H1 (cell line): ENCODE data around the gene CCDC116. TPM values are rescaled to one million over a fixed set of nuclear protein-coding genes. Genes with fewer than 3 reads are reported as not detected.

Experiments
- CTCF ChIA-PET: fragments of 300-600 bp; sonication (Branson Sonifier 250); formaldehyde crosslinking; loops from one replicate; lab custom pipeline; 2021; ENCODE audit not compliant: partially characterized antibody; lab: Charles Lee
- POLR2A ChIA-PET: fragments of 300-600 bp; sonication (Branson Sonifier 250); formaldehyde crosslinking; loops from one replicate; lab custom pipeline; 2021; ENCODE audit warnings: inconsistent platforms; ENCODE audit not compliant: partially characterized antibody; lab: Charles Lee
- DNase-seq, 2 experiments: peaks; one replicate each; pipeline versions ENCODE4 v3.0.0 to v3.0.0-alpha.2; 2010 to 2022; ENCODE audit warnings: low spot score in 2 of 2, low read depth in 1 of 2, mixed read lengths in 1 of 2
- FAIRE-seq: peaks from 2 replicates; lab custom pipeline; 2011; peaks lifted over from hg19 to GRCh38; lab: Jason Lieb, UNC
- H2AFZ ChIP-seq: 2 replicates; pipeline ENCODE4 v1.8.1; 2012; ENCODE audit warnings: low read length, inconsistent platforms
- H2AK5ac ChIP-seq: 2 replicates; pipeline ENCODE4 v1.6.1; 2013; ENCODE audit warnings: low read depth, low read length
- H2BK120ac ChIP-seq: replicated peaks from 2 replicates; pipeline ENCODE3; 2013; ENCODE audit warnings: low read depth, low read length, inconsistent platforms
- H2BK12ac ChIP-seq: 2 replicates; pipeline ENCODE4 v1.6.1; 2013; ENCODE audit warnings: low read depth, low read length
- H2BK15ac ChIP-seq: 2 replicates; pipeline ENCODE4 v1.6.1; 2013; ENCODE audit warnings: low read length
- H2BK20ac ChIP-seq: 2 replicates; pipeline ENCODE4 v1.6.1; 2013; ENCODE audit warnings: low read length
- H2BK5ac ChIP-seq: 2 replicates; pipeline ENCODE4 v1.6.1; 2013; ENCODE audit warnings: low read depth, low read length
- H3K14ac ChIP-seq: 2 replicates; pipeline ENCODE4 v1.6.1; 2013; ENCODE audit warnings: inconsistent platforms; ENCODE audit not compliant: insufficient read length
- H3K18ac ChIP-seq: 2 replicates; pipeline ENCODE4 v1.6.1; 2013; ENCODE audit warnings: low read length; ENCODE audit errors: extremely low read depth
- H3K23ac ChIP-seq: 2 replicates; pipeline ENCODE4 v1.6.1; 2013; ENCODE audit warnings: inconsistent platforms; ENCODE audit not compliant: insufficient read length
- H3K23me2 ChIP-seq: 2 replicates; pipeline ENCODE4 v1.6.1; 2013; ENCODE audit warnings: low read depth, low read length
- H3K27ac ChIP-seq: 2 replicates; pipeline ENCODE4 v1.6.1; 2011; ENCODE audit warnings: low read depth, low read length, inconsistent platforms
- H3K27me3 ChIP-seq, 4 experiments: replicated peaks in 1 of 4; 1 replicate in 1 of 4; 2 replicates in 3 of 4; pipeline versions ENCODE4 v1.6.1 to v1.8.1; 2011 to 2013; ENCODE audit warnings: low read length in 3 of 4, mild to moderate bottlenecking in 3 of 4, inconsistent platforms in 2 of 4, mixed read lengths in 2 of 4, moderate library complexity in 1 of 4; ENCODE audit not compliant: control insufficient read depth in 3 of 4, insufficient read depth in 3 of 4; ENCODE audit errors: extremely low read depth in 1 of 4
- H3K36me3 ChIP-seq, 4 experiments: 2 replicates each; pipeline versions ENCODE4 v1.6.1 to v1.8.1; 2011 to 2013; ENCODE audit warnings: mild to moderate bottlenecking in 4 of 4, low read length in 3 of 4, moderate library complexity in 2 of 4, control low read depth in 1 of 4, inconsistent platforms in 1 of 4; ENCODE audit not compliant: insufficient read depth in 4 of 4, control insufficient read depth in 2 of 4
- H3K4ac ChIP-seq: replicated peaks from 2 replicates; pipeline ENCODE3; 2013; ENCODE audit warnings: low read length, low read depth, mixed read lengths, inconsistent platforms; ENCODE audit not compliant: insufficient read length
- H3K4me1 ChIP-seq, 4 experiments: replicated peaks in 1 of 4; 1 replicate in 1 of 4; 2 replicates in 3 of 4; pipeline versions ENCODE4 v1.6.1 to v1.8.1; 2011 to 2013; ENCODE audit warnings: low read length in 3 of 4, inconsistent platforms in 2 of 4, mixed read lengths in 1 of 4; ENCODE audit not compliant: insufficient read depth in 4 of 4, control insufficient read depth in 3 of 4
- H3K4me2 ChIP-seq, 2 experiments: 2 replicates each; pipeline versions ENCODE4 v1.6.1 to v1.8.1; 2011 to 2013; ENCODE audit warnings: low read depth in 2 of 2, low read length in 2 of 2, control low read depth in 1 of 2, inconsistent platforms in 1 of 2, mild to moderate bottlenecking in 1 of 2; ENCODE audit not compliant: insufficient read depth in 1 of 2
- H3K4me3 ChIP-seq, 4 experiments: fragments of 200-600, 300-600 bp in 1 of 4; sonication (generic), shearing (Covaris generic), sonication (Bioruptor Twin) in 1 of 4; 2 replicates each; pipeline versions ENCODE4 v1.5.1 to v1.8.1; 2011 to 2016; ENCODE audit warnings: low read length in 4 of 4, low read depth in 3 of 4, control low read depth in 2 of 4, inconsistent platforms in 2 of 4, mild to moderate bottlenecking in 2 of 4, mixed read lengths in 1 of 4, moderate library complexity in 1 of 4; ENCODE audit not compliant: insufficient read depth in 2 of 4; ENCODE audit errors: extremely low read depth in 1 of 4
- H3K56ac ChIP-seq: replicated peaks from 2 replicates; pipeline ENCODE3; 2013; ENCODE audit warnings: low read depth, mild to moderate bottlenecking, mixed read lengths, low read length, inconsistent platforms; ENCODE audit not compliant: insufficient read length
- H3K79me1 ChIP-seq: 2 replicates; pipeline ENCODE4 v1.6.1; 2013; ENCODE audit warnings: low read depth, low read length, control low read depth
- H3K79me2 ChIP-seq, 2 experiments: 2 replicates each; pipeline versions ENCODE4 v1.6.1 to v1.8.1; 2012 to 2013; ENCODE audit warnings: low read length in 2 of 2, mild to moderate bottlenecking in 2 of 2, inconsistent platforms in 1 of 2; ENCODE audit not compliant: insufficient read depth in 2 of 2, control insufficient read depth in 1 of 2
- H3K9ac ChIP-seq, 4 experiments: replicated peaks in 1 of 4; 1 replicate in 1 of 4; 2 replicates in 3 of 4; pipeline versions ENCODE4 v1.6.1 to v1.8.1; 2011 to 2013; ENCODE audit warnings: low read depth in 3 of 4, low read length in 3 of 4, control low read depth in 2 of 4, mild to moderate bottlenecking in 2 of 4, moderate library complexity in 2 of 4, inconsistent platforms in 1 of 4; ENCODE audit errors: extremely low read depth in 1 of 4
- H3K9me3 ChIP-seq, 2 experiments: 2 replicates each; pipeline versions ENCODE4 v1.6.1 to v1.8.1; 2012 to 2013; ENCODE audit warnings: mild to moderate bottlenecking in 2 of 2, moderate library complexity in 2 of 2, control low read depth in 1 of 2, inconsistent platforms in 1 of 2, low read depth in 1 of 2, low read length in 1 of 2, mixed read lengths in 1 of 2; ENCODE audit not compliant: insufficient read depth in 2 of 2
- H4K20me1 ChIP-seq, 2 experiments: replicated peaks in 1 of 2; 2 replicates each; pipeline versions ENCODE3 to v1.8.1; 2011 to 2013; ENCODE audit warnings: inconsistent platforms in 2 of 2, low read length in 2 of 2, mild to moderate bottlenecking in 1 of 2; ENCODE audit not compliant: insufficient read depth in 2 of 2, control insufficient read depth in 1 of 2
- H4K5ac ChIP-seq: 2 replicates; pipeline ENCODE4 v1.6.1; 2013; ENCODE audit warnings: low read length, low read depth, mixed read lengths, inconsistent platforms; ENCODE audit not compliant: insufficient read length
- H4K8ac ChIP-seq: 2 replicates; pipeline ENCODE4 v1.8.0; 2013; ENCODE audit warnings: mild to moderate bottlenecking, moderate library complexity, low read length, inconsistent platforms; ENCODE audit not compliant: insufficient read depth; ENCODE audit errors: extremely low read depth
- H4K91ac ChIP-seq: replicated peaks from 2 replicates; pipeline ENCODE3; 2013; ENCODE audit warnings: low read length, mixed read lengths, inconsistent platforms; ENCODE audit not compliant: insufficient read length
- BCL11A ChIP-seq, 2 experiments: IDR thresholded peaks; one replicate each; pipeline ENCODE4 v1.6.1; 2011; ENCODE audit warnings: low read depth in 2 of 2, low read length in 2 of 2, mild to moderate bottlenecking in 2 of 2
- CBX8 ChIP-seq: fragments of 300-800, 300-1000 bp; sonication (generic); IDR thresholded peaks from 2 replicates; pipeline ENCODE4 v1.7.1; 2016; ENCODE audit warnings: low read depth, low read length, borderline replicate concordance
- CREB1 ChIP-seq: IDR thresholded peaks from 2 replicates; pipeline ENCODE4 v1.6.1; 2012; ENCODE audit warnings: inconsistent platforms
- GABPA ChIP-seq: IDR thresholded peaks from 2 replicates; pipeline ENCODE4 v1.6.1; 2011; ENCODE audit warnings: mild to moderate bottlenecking, low read length, moderate library complexity, borderline replicate concordance; ENCODE audit not compliant: insufficient read depth
- HDAC6 ChIP-seq: IDR thresholded peaks from one replicate; pipeline ENCODE4 v1.7.1; 2012; ENCODE audit warnings: low read depth, mild to moderate bottlenecking, inconsistent platforms, low read length, moderate library complexity
- JUN ChIP-seq: IDR thresholded peaks from 2 replicates; pipeline ENCODE4 v1.6.1; 2011; ENCODE audit warnings: low read depth, mild to moderate bottlenecking, improper control_type of control experiment, low read length
- RBBP5 ChIP-seq: IDR thresholded peaks from 2 replicates; pipeline ENCODE4 v1.7.1; 2012; ENCODE audit warnings: low read depth, mild to moderate bottlenecking, inconsistent platforms, low read length, moderate library complexity, borderline replicate concordance
- RNF2 ChIP-seq: fragments of 200-900, 300-1000 bp; sonication (generic); IDR thresholded peaks from 2 replicates; pipeline ENCODE4 v1.7.1; 2016; ENCODE audit warnings: borderline replicate concordance, low read depth, mild to moderate bottlenecking, antibody characterized with exemption, low read length; ENCODE audit not compliant: poor library complexity, severe bottlenecking; ENCODE audit errors: missing control alignments
- SAP30 ChIP-seq: fragments of 300-600 bp; sonication (generic); IDR thresholded peaks from 2 replicates; pipeline ENCODE4 v1.7.1; 2012; ENCODE audit warnings: low read length, moderate library complexity, mild to moderate bottlenecking, inconsistent platforms; ENCODE audit not compliant: insufficient read depth, insufficient replicate concordance
- TCF12 ChIP-seq: IDR thresholded peaks from 2 replicates; pipeline ENCODE4 v1.6.1; 2011; ENCODE audit warnings: low read depth, mild to moderate bottlenecking, low read length
- WGBS, 2 experiments: shearing (Covaris generic) in 1 of 2; methylation state at CpG; one replicate each; pipeline versions ENCODE4 v1.1.6 to v1.1.7; 2013 to 2015; ENCODE audit warnings: low lambda C conversion rate in 2 of 2, mixed read lengths in 2 of 2, inconsistent platforms in 1 of 2, low coverage in 1 of 2, missing lambda C conversion rate in 1 of 2; ENCODE audit not compliant: insufficient replicate concordance in 2 of 2, insufficient coverage in 1 of 2, insufficient read length in 1 of 2; ENCODE audit errors: extremely low coverage in 1 of 2, missing lambda C conversion rate in 1 of 2; 5-methylcytosine and 5-hydroxymethylcytosine counted together
- polyA plus RNA-seq, 7 experiments: library from polyadenylated mRNA; depleted of rRNA in 3 of 7; stranded (reverse) in 5 of 7; unstranded in 2 of 7; fragments of >200 nt in 5 of 7; fragments of 200-250 nt in 2 of 7; gene quantifications; 1 replicate in 5 of 7; 2 replicates in 1 of 7; 4 replicates in 1 of 7; pipeline versions ENCODE4 v1.2.1 to v1.2.3, GENCODE V29; 2011 to 2013; ENCODE audit warnings: missing spikeins in 2 of 7, mixed read lengths in 2 of 7
- total RNA-seq: library from RNA; stranded (reverse); fragmentation: NEBNext Ultra II Directional; extraction: Animal tissue kit (Norgen Biotek cat#: 25700); gene quantifications from 2 replicates; pipeline ENCODE4 v1.2.1, GENCODE V29; 2021
- TF ChIP-seq, protein P1 (sequence below): IDR thresholded peaks from 2 replicates; pipeline ENCODE4 v1.6.1; 2011; ENCODE audit warnings: low read depth, mild to moderate bottlenecking, low read length; ENCODE audit not compliant: insufficient read depth

The CCDC116 gene
- total and polyA plus RNA-seq, 2 of the 8 experiments (the other 6 are each of a cell fraction or from before 2014, with no cell fraction given) = 0.08 TPM; not detected in 1

- ChIA-PET CTCF (interaction anchor here (0.9 to 1.9 kb wide), 3 partner anchors 9 to 265 kb away, joined by 3 to 4 read pairs (median 3); no protein-coding TSS in a partner anchor), POLR2A (interaction anchor here (0.5 to 1.6 kb wide), 4 partner anchors 18 to 283 kb away, joined by 3 to 4 read pairs (median 3); no protein-coding TSS in a partner anchor)
- no peak for FAIRE-seq
- TF ChIP-seq RBBP5 (no peak), CREB1 (no peak), TCF12 (no peak), SAP30 (no peak), HDAC6 (no peak), JUN (no peak), CBX8 (no peak), BCL11A (IDR thresholded peaks at IDR 0.05; ENCODE audit: low read depth in 2 of 2, low read length in 2 of 2) (no peak), RNF2 (no peak), GABPA (no peak)
- TF ChIP-seq, protein P1, sequence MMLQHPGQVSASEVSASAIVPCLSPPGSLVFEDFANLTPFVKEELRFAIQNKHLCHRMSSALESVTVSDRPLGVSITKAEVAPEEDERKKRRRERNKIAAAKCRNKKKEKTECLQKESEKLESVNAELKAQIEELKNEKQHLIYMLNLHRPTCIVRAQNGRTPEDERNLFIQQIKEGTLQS = no peak
Measured at GRCh38 chr22:21682385-21683175, 50.0 kb downstream of the CCDC116 start.

More at GRCh38 chr22:21682385-21683175, 50.0 kb downstream of the CCDC116 start:
- Histone ChIP-seq H3K18ac (no peak overlapping the region), H3K27ac (no peak overlapping the region), H3K27me3 (no peaks in the 10 kb centered on the region), H3K9me3 (peaks cover 0 to 4% of the 10 kb centered on the region in 2 experiments; a peak in 1 of 4 replicates), H3K4ac (no peak overlapping the region), H3K4me3 (no peak overlapping the region), H3K56ac (no peak overlapping the region), H2AK5ac (no peak overlapping the region), H3K79me2 (no peaks in the 10 kb centered on the region), H3K79me1 (no peaks in the 10 kb centered on the region), H2BK12ac (no peak overlapping the region), H3K4me2 (no peak overlapping the region), H2BK20ac (no peak overlapping the region), H2AFZ (no peak overlapping the region), H3K14ac (no peak overlapping the region), H3K23ac (no peak overlapping the region), H3K4me1 (no peaks in the 10 kb centered on the region), H4K20me1 (peaks cover 2 to 9% of the 10 kb centered on the region in 2 experiments), H2BK120ac (no peak overlapping the region), H3K9ac (no peak overlapping the region), H2BK15ac (no peak overlapping the region), H3K36me3 (peaks cover 0 to 2% (median 0%) of the 10 kb centered on the region in 4 experiments; a peak in 4 of 8 replicates), H4K5ac (no peak overlapping the region), H2BK5ac (no peak overlapping the region), H4K8ac (no peak overlapping the region), H4K91ac (no peak overlapping the region), H3K23me2 (no peaks in the 10 kb centered on the region)
- no peak for DNase-seq
- 93% methylated on average over 19 of the region's 20 CpGs; no CpG with 5 or more reads in 1 of the 2 experiments for WGBS, 2 experiments
